CD4-positive, alpha-beta memory T cell (primary cell): ENCODE measurements around the gene LZTR1. TPM values are rescaled to one million over a fixed set of nuclear protein-coding genes. Genes with fewer than 3 reads are reported as not detected.
A peak's percentile ranks its signal among the peaks of the same experiment; 100 is the strongest.

Experiments used
- CTCF ChIA-PET: fragments of 350-600 bp; sonication (Branson Sonifier 250); formaldehyde crosslinking; loops from one replicate; lab custom pipeline; 2021; ENCODE audit warnings: inconsistent platforms; ENCODE audit not compliant: partially characterized antibody; lab: Charles Lee
- POLR2A ChIA-PET: fragments of 350-600 bp; sonication (Branson Sonifier 250); formaldehyde crosslinking; loops from one replicate; lab custom pipeline; 2021; ENCODE audit not compliant: partially characterized antibody; lab: Charles Lee
- DNase-seq, 5 donors: peaks; one replicate each; pipeline versions ENCODE4 v3.0.0 to v3.0.0-alpha.2; 2020 to 2022; ENCODE audit warnings: mixed read lengths in 1 of 5
- H3K27ac ChIP-seq: one replicate; pipeline ENCODE4 v1.7.0; 2013; ENCODE audit warnings: low read depth, low read length
- H3K27me3 ChIP-seq: 2 replicates; pipeline ENCODE4 v1.7.0; 2013; ENCODE audit warnings: mild to moderate bottlenecking, low read length, moderate library complexity; ENCODE audit not compliant: insufficient read depth
- H3K36me3 ChIP-seq: 2 replicates; pipeline ENCODE4 v1.7.0; 2013; ENCODE audit warnings: mild to moderate bottlenecking, low read length, moderate library complexity; ENCODE audit not compliant: insufficient read depth
- H3K4me1 ChIP-seq: 2 replicates; pipeline ENCODE4 v1.7.0; 2013; ENCODE audit warnings: mild to moderate bottlenecking, low read length, moderate library complexity; ENCODE audit not compliant: insufficient read depth
- H3K4me3 ChIP-seq, 2 donors: one replicate each; pipeline ENCODE4 v1.7.0; 2013; ENCODE audit warnings: low read length in 2 of 2, mild to moderate bottlenecking in 1 of 2
- H3K9me3 ChIP-seq, 2 donors: one replicate each; pipeline ENCODE4 v1.7.0; 2013; ENCODE audit warnings: low read length in 2 of 2, control low read depth in 1 of 2; ENCODE audit not compliant: control insufficient read depth in 1 of 2
- H3K27ac Mint-ChIP-seq, 7 donors: one replicate each; pipeline ENCODE4 v1.8.0; 2020 to 2021; ENCODE audit warnings: mixed read lengths in 7 of 7, mild to moderate bottlenecking in 6 of 7, inconsistent platforms in 3 of 7, moderate library complexity in 3 of 7
- H3K27me3 Mint-ChIP-seq, 2 donors: one replicate each; pipeline ENCODE4 v1.8.0; 2020 to 2021; ENCODE audit warnings: mixed read lengths in 2 of 2
- H3K36me3 Mint-ChIP-seq, 2 donors: one replicate each; pipeline ENCODE4 v1.8.0; 2020 to 2021; ENCODE audit warnings: mixed read lengths in 2 of 2, inconsistent platforms in 1 of 2, mild to moderate bottlenecking in 1 of 2
- H3K4me1 Mint-ChIP-seq, 4 donors: one replicate each; pipeline ENCODE4 v1.8.0; 2020 to 2021; ENCODE audit warnings: mixed read lengths in 4 of 4, mild to moderate bottlenecking in 1 of 4
- H3K4me3 Mint-ChIP-seq, 8 donors: one replicate each; pipeline ENCODE4 v1.8.0; 2020 to 2021; ENCODE audit warnings: mixed read lengths in 8 of 8, mild to moderate bottlenecking in 7 of 8, moderate library complexity in 6 of 8, inconsistent platforms in 3 of 8
- H3K9me3 Mint-ChIP-seq, 8 donors: one replicate each; pipeline ENCODE4 v1.8.0; 2020 to 2021; ENCODE audit warnings: mixed read lengths in 8 of 8, mild to moderate bottlenecking in 5 of 8, inconsistent platforms in 3 of 8, moderate library complexity in 1 of 8
- intact Hi-C: fragments of 100-400 bp; cut with micrococcal nuclease; formaldehyde crosslinking; loops from one replicate; pipeline ENCODE4 v1.15.1; 2023
- polyA plus RNA-seq, 2 donors: library from polyadenylated mRNA; unstranded; fragments of 300-500 nt; fragmentation: Illumina TruSeq; gene quantifications; one replicate each; pipeline ENCODE4 v1.2.3, GENCODE V29; 2021
- total RNA-seq, 2 experiments: library from RNA; stranded (reverse); gene quantifications; one replicate each; pipeline ENCODE4 v1.2.3, GENCODE V29; 2021

The LZTR1 gene
- total and polyA plus RNA-seq, 4 experiments from 2014 or later = 5.5 to 114 (median 64.8) TPM

- ChIA-PET POLR2A (no interaction called here), CTCF (interaction anchor here (1.7 to 2.6 kb wide), 2 partner anchors 11 to 13 kb away, joined by 4 to 7 read pairs; no protein-coding TSS in a partner anchor)
- Histone ChIP-seq H3K27me3 (no peaks in the 10 kb centered on the region), H3K27ac (no peak overlapping the region), H3K4me3 (no peak overlapping the region), H3K9me3 (no peaks in the 10 kb centered on the region), H3K4me1 (peaks cover 17% of the 10 kb centered on the region), H3K36me3 (peaks cover 48% of the 10 kb centered on the region)
- H3K4me1 Mint-ChIP-seq = peaks cover 14 to 39% (median 26%) of the 10 kb centered on the region in 4 donors
- H3K27ac Mint-ChIP-seq = peak overlapping the region in 1 of 7 donors; percentile 13
- H3K4me3 Mint-ChIP-seq = no peak overlapping the region
- H3K36me3 Mint-ChIP-seq = peaks cover 42 to 60% of the 10 kb centered on the region in 2 donors
- no peak for DNase-seq
- intact Hi-C loops = no loop called here
- H3K9me3 Mint-ChIP-seq = no peaks in the 10 kb centered on the region
- peaks cover 1% of the 10 kb centered on the region in 2 donors for H3K27me3 Mint-ChIP-seq
Observed at GRCh38 chr22:20951151-20951931, 30.8 kb upstream of the LZTR1 start.

GRCh38 chr22:20951932-20952380 lies 30.1 kb upstream of the LZTR1 start:
- POLR2A ChIA-PET = no interaction called here

GRCh38 chr22:20952544-20953341 lies 29.4 kb upstream of the LZTR1 start:
- Histone ChIP-seq H3K4me3 (no peak overlapping the region), H3K4me1 (peaks cover 23% of the 10 kb centered on the region), H3K27ac (no peak overlapping the region), H3K9me3 (no peaks in the 10 kb centered on the region), H3K27me3 (peaks cover 1% of the 10 kb centered on the region), H3K36me3 (peaks cover 48% of the 10 kb centered on the region)
- H3K4me1 Mint-ChIP-seq = peaks cover 10 to 34% (median 23%) of the 10 kb centered on the region in 4 donors
- CTCF ChIA-PET = interaction anchor here (1.7 to 2.6 kb wide), 2 partner anchors 9 to 15 kb away, joined by 4 to 7 read pairs; no protein-coding TSS in a partner anchor
- H3K9me3 Mint-ChIP-seq = no peaks in the 10 kb centered on the region
- peak overlapping the region in 1 of 7 donors; percentile 57 for H3K27ac Mint-ChIP-seq
- POLR2A ChIA-PET = no interaction called here
- intact Hi-C loops = no loop called here
- no peak overlapping the region for H3K4me3 Mint-ChIP-seq
- no peak for DNase-seq
- peaks cover 3 to 4% of the 10 kb centered on the region in 2 donors for H3K27me3 Mint-ChIP-seq
- peaks cover 38 to 52% of the 10 kb centered on the region in 2 donors for H3K36me3 Mint-ChIP-seq

More at GRCh38 chr22:20951932-20952380, 30.1 kb upstream of the LZTR1 start:
- H3K4me1 Mint-ChIP-seq = peaks cover 10 to 39% (median 24%) of the 10 kb centered on the region in 4 donors
- H3K27me3 ChIP-seq = no peaks in the 10 kb centered on the region
- H3K27me3 Mint-ChIP-seq = peaks cover 3% of the 10 kb centered on the region in 2 donors
- no peak overlapping the region for H3K4me3 Mint-ChIP-seq
- intact Hi-C loops = no loop called here
- peaks cover 38 to 56% of the 10 kb centered on the region in 2 donors for H3K36me3 Mint-ChIP-seq
- peaks cover 18% of the 10 kb centered on the region for H3K4me1 ChIP-seq
- no peak overlapping the region for H3K27ac ChIP-seq
- no peaks in the 10 kb centered on the region for H3K9me3 ChIP-seq
- DNase-seq = no peak
- CTCF ChIA-PET = interaction anchor here (1.7 to 2.6 kb wide), 2 partner anchors 10 to 14 kb away, joined by 4 to 7 read pairs; no protein-coding TSS in a partner anchor
- peaks cover 48% of the 10 kb centered on the region for H3K36me3 ChIP-seq
- no peak overlapping the region for H3K4me3 ChIP-seq
- H3K27ac Mint-ChIP-seq = peak overlapping the region in 1 of 7 donors; percentile 25
- H3K9me3 Mint-ChIP-seq = no peaks in the 10 kb centered on the region

GRCh38 chr22:20953342-20953608 lies 28.8 kb upstream of the LZTR1 start:
- DNase-seq = no peak
- no peak overlapping the region for H3K27ac ChIP-seq
- H3K4me1 Mint-ChIP-seq = peaks cover 8 to 32% (median 17%) of the 10 kb centered on the region in 4 donors
- ChIA-PET CTCF (interaction anchor here (1.7 kb wide), 1 partner anchor 15 kb away, joined by 4 read pairs; no protein-coding TSS in a partner anchor), POLR2A (no interaction called here)
- H3K4me3 ChIP-seq = no peak overlapping the region
- H3K4me1 ChIP-seq = peaks cover 27% of the 10 kb centered on the region
- H3K27ac Mint-ChIP-seq = no peak overlapping the region
- no peak overlapping the region for H3K4me3 Mint-ChIP-seq
- intact Hi-C loops = no loop called here
- no peaks in the 10 kb centered on the region for H3K9me3 Mint-ChIP-seq
- H3K36me3 ChIP-seq = peaks cover 48% of the 10 kb centered on the region
- H3K27me3 ChIP-seq = peaks cover 6% of the 10 kb centered on the region
- peaks cover 38 to 50% of the 10 kb centered on the region in 2 donors for H3K36me3 Mint-ChIP-seq
- no peaks in the 10 kb centered on the region for H3K9me3 ChIP-seq
- H3K27me3 Mint-ChIP-seq = peaks cover 7 to 9% of the 10 kb centered on the region in 2 donors

- peaks cover 38 to 50% of the 10 kb centered on the region in 2 donors for H3K36me3 Mint-ChIP-seq
- no peaks in the 10 kb centered on the region for H3K9me3 ChIP-seq
- no peak for DNase-seq
- no peak overlapping the region for H3K27ac ChIP-seq
- peaks cover 48% of the 10 kb centered on the region for H3K36me3 ChIP-seq
- intact Hi-C loops = no loop called here
- H3K4me3 Mint-ChIP-seq = no peak overlapping the region
- no peak overlapping the region for H3K4me3 ChIP-seq
- H3K27me3 Mint-ChIP-seq = peaks cover 8 to 11% of the 10 kb centered on the region in 2 donors
- no peaks in the 10 kb centered on the region for H3K9me3 Mint-ChIP-seq
- H3K27me3 ChIP-seq = peaks cover 7% of the 10 kb centered on the region
- POLR2A ChIA-PET = no interaction called here
- peaks cover 26% of the 10 kb centered on the region for H3K4me1 ChIP-seq
- H3K27ac Mint-ChIP-seq = peak overlapping the region in 1 of 7 donors; percentile 77
- peaks cover 7 to 27% (median 14%) of the 10 kb centered on the region in 4 donors for H3K4me1 Mint-ChIP-seq
- CTCF ChIA-PET = interaction anchor here (1.2 kb wide), 1 partner anchor 149 kb away, joined by 3 read pairs; no protein-coding TSS in a partner anchor
Observed at GRCh38 chr22:20953668-20954500, 28.2 kb upstream of the LZTR1 start.

GRCh38 chr22:20955548-20955947 lies 26.5 kb upstream of the LZTR1 start:
- DNase-seq = no peak
- POLR2A ChIA-PET = no interaction called here
- Mint-ChIP-seq H3K27me3 (peaks cover 12 to 16% of the 10 kb centered on the region in 2 donors), H3K4me1 (peaks cover 0 to 15% (median 5%) of the 10 kb centered on the region in 4 donors), H3K36me3 (peaks cover 27 to 39% of the 10 kb centered on the region in 2 donors), H3K27ac (no peak overlapping the region), H3K9me3 (no peaks in the 10 kb centered on the region), H3K4me3 (no peak overlapping the region)
- H3K27ac ChIP-seq = no peak overlapping the region
- no peak overlapping the region for H3K4me3 ChIP-seq
- peaks cover 37% of the 10 kb centered on the region for H3K36me3 ChIP-seq
- no peaks in the 10 kb centered on the region for H3K9me3 ChIP-seq
- peaks cover 7% of the 10 kb centered on the region for H3K27me3 ChIP-seq
- intact Hi-C loops = no loop called here
- H3K4me1 ChIP-seq = peaks cover 13% of the 10 kb centered on the region
- CTCF ChIA-PET = no interaction called here
